HT1080 (cell line): ENCODE results near the gene SEPTIN3. TPM values are rescaled to one million over a fixed set of nuclear protein-coding genes. Genes with fewer than 3 reads are reported as not detected.

Source experiments
- DNase-seq: peaks from one replicate; pipeline ENCODE4 v3.0.0-alpha.2; 2015; ENCODE audit warnings: low read depth
- total RNA-seq: library from RNA; depleted of rRNA; stranded (reverse); fragments of >200 nt; shearing (Covaris generic); gene quantifications from 2 replicates; pipeline ENCODE4 v1.2.3, GENCODE V29; 2014; rRNA removed

The SEPTIN3 gene
- total RNA-seq, 1 experiment from 2014 or later, result not detected

DNA sequence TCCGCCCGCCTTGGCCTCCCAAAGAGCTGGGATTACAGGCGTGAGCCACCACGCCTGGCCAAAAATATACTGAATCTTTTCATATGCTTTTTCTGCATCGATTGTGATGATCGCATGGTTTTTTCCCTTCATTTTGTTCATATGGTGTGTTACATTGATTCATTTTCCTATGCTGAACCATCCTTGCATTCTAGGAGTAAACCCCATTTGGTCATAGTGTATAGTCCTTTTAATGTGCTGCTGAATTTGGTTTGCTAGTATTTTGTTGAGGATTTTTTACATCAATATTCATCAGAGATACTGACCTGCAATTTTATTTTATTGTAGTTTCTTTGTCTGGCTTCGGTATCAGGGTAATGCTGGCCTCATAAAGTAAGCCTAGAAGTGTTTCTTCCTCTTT is 41.5 kb downstream of the SEPTIN3 start:
- DNase-seq, result no peak

- DNase-seq, result no peak
These were observed 44.1 kb downstream of the SEPTIN3 start for GRCh38 chr22:42013385-42013784.

DNA sequence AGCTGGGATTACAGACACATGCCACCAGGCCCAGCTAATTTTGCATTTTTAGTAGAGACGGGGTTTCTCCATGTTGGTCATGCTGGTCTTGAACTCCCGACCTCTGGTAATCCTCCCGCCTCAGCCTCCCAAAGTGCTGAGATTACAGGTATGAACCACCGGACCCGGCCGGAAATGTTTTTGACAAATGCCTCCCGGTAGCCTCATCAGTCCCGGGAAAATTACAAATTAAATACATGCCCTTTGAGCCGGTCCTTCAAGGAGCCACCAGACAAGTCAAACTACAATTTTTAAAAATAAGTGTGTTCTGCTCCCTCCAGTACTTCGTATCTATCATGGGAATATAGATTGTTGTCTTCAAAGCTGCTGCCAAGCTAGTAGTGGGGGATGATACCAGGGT is 46.9 kb downstream of the SEPTIN3 start:
- DNase-seq, result no peak

DNA sequence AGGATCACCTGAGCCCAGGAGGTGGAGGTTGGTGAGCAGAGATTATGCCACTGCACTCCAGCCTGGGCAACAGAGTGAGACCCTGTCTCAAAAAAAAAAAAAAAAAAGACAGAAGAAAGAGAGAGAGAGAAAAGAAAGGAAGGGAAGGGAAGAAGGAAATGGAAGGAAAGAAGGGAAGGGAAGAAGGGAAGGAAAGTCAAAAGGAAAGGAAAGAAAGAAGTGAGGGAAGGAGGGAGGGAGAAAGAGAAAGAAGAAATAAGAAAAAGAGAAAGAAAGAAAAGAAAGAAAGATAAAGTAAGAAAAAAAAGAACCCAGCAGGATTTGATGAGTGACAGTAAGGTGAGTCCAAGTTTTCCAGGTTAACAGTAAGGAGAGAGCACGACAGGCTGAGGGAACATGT is 49.0 kb downstream of the SEPTIN3 start:
- no peak for DNase-seq

Other genes starting within 250 kb of the SEPTIN3 start
- 6.4 and 9.8 TPM in 2 replicates for gene CCDC134, start 168.8 kb upstream of the SEPTIN3 start, total RNA-seq
- 62.0 and 75.9 TPM in 2 replicates for gene SREBF2, start 136.3 kb upstream of the SEPTIN3 start, total RNA-seq
- 1.0 and 8.8 TPM in 2 replicates for gene SHISA8, start 54.4 kb upstream of the SEPTIN3 start, total RNA-seq
- gene TNFRSF13C, start 42.6 kb upstream of the SEPTIN3 start, total RNA-seq, result 0.02 and 0.03 TPM in 2 replicates
- gene CENPM, start 22.3 kb upstream of the SEPTIN3 start, total RNA-seq, result 54.7 and 66.8 TPM in 2 replicates
- not detected in 2 replicates for gene WBP2NL, start 29.3 kb downstream of the SEPTIN3 start, total RNA-seq
- 5.8 and 7.5 TPM in 2 replicates for gene NAGA, start 101.4 kb downstream of the SEPTIN3 start, total RNA-seq
- gene PHETA2, start 104.8 kb downstream of the SEPTIN3 start, total RNA-seq, result not detected in 2 replicates
- gene SMDT1, start 110.3 kb downstream of the SEPTIN3 start, total RNA-seq, result 14.1 and 19.4 TPM in 2 replicates
- 51.7 and 61.6 TPM in 2 replicates for gene NDUFA6, start 121.3 kb downstream of the SEPTIN3 start, total RNA-seq
- gene CYP2D6, start 161.4 kb downstream of the SEPTIN3 start, total RNA-seq, result 0.11 and 0.13 TPM in 2 replicates